Upper lobe of left lung (tissue), 6 donors: ENCODE data around the gene CENPX. TPM values are rescaled to one million over a fixed set of nuclear protein-coding genes. Genes with fewer than 3 reads are reported as not detected.

Source experiments
- ATAC-seq, 2 donors: fragments of 200-7000 bp; cut with Tn5 transposase; one replicate each; pipeline ENCODE4 v1.9.1; 2022; ENCODE audit warnings: mild to moderate bottlenecking in 2 of 2, moderate library complexity in 2 of 2; ENCODE audit not compliant: low FRiP score in 2 of 2
- DNase-seq, 2 donors: peaks; one replicate each; pipeline ENCODE4 v3.0.0-alpha.2; 2019 to 2020
- H3K27ac ChIP-seq, 4 donors: fragments of 200-600 bp; sonication (generic); one replicate each; pipeline ENCODE4 v1.5.1; 2016 to 2019
- H3K27me3 ChIP-seq, 4 donors: fragments of 200-600 bp; sonication (generic); one replicate each; pipeline ENCODE4 v1.5.1; 2017 to 2019
- H3K36me3 ChIP-seq, 4 donors: fragments of 200-600 bp; sonication (generic); one replicate each; pipeline ENCODE4 v1.5.1; 2016 to 2019
- H3K4me1 ChIP-seq, 4 donors: fragments of 200-600 bp; sonication (generic); one replicate each; pipeline ENCODE4 v1.5.1; 2018 to 2019
- H3K4me3 ChIP-seq, 4 donors: fragments of 200-600 bp; sonication (generic); one replicate each; pipeline ENCODE4 v1.5.1; 2017 to 2019; ENCODE audit warnings: mild to moderate bottlenecking in 2 of 4, moderate library complexity in 1 of 4
- H3K9me3 ChIP-seq, 4 donors: fragments of 200-600 bp; sonication (generic); one replicate each; pipeline ENCODE4 v1.5.1; 2018 to 2019
- EP300 ChIP-seq, 4 donors: sonication (generic); formaldehyde crosslinking; IDR thresholded peaks; one replicate each; pipeline ENCODE4 v1.5.1; 2017; ENCODE audit warnings: antibody characterized with exemption in 4 of 4, control low read depth in 2 of 4
- POLR2A ChIP-seq, 4 donors: fragments of 450-650 bp; IDR thresholded peaks; one replicate each; pipeline ENCODE4 v1.5.1; 2016 to 2017; ENCODE audit warnings: antibody characterized with exemption in 4 of 4, mild to moderate bottlenecking in 2 of 4
- POLR2AphosphoS5 ChIP-seq, 2 donors: sonication (generic); formaldehyde crosslinking; IDR thresholded peaks; one replicate each; pipeline ENCODE4 v1.5.1; 2017; ENCODE audit warnings: antibody characterized with exemption in 2 of 2
- WGBS, 2 donors: methylation state at CpG; one replicate each; pipeline ENCODE4 v1.1.5; 2017 to 2018; 5-methylcytosine and 5-hydroxymethylcytosine counted together
- total RNA-seq, 6 donors: library from RNA; depleted of rRNA in 4 of 6; stranded (reverse); fragments of >200 nt in 4 of 6; gene quantifications; one replicate each; pipeline versions ENCODE4 v1.1.0 to v1.2.1, GENCODE V29; 2016 to 2021
- TF ChIP-seq, protein P1 (sequence below), 6 experiments: fragments of 450-650 bp in 4 of 6; fragments of 200-600 bp in 2 of 6; sonication (generic) in 2 of 6; IDR thresholded peaks; one replicate each; pipeline ENCODE4 v1.5.1; 2016 to 2019; ENCODE audit warnings: antibody characterized with exemption in 6 of 6
- donor health status: DM: no; HTN: no; CAD: no; lungs with moderate emphysema.
- donor health status: DM: no; HTN: yes; CAD: no; lungs with severe emphysema.

The CENPX gene
- total RNA-seq, 6 donors from 2014 or later, result 24.1 to 60.5 (median 47.8) TPM

DNA sequence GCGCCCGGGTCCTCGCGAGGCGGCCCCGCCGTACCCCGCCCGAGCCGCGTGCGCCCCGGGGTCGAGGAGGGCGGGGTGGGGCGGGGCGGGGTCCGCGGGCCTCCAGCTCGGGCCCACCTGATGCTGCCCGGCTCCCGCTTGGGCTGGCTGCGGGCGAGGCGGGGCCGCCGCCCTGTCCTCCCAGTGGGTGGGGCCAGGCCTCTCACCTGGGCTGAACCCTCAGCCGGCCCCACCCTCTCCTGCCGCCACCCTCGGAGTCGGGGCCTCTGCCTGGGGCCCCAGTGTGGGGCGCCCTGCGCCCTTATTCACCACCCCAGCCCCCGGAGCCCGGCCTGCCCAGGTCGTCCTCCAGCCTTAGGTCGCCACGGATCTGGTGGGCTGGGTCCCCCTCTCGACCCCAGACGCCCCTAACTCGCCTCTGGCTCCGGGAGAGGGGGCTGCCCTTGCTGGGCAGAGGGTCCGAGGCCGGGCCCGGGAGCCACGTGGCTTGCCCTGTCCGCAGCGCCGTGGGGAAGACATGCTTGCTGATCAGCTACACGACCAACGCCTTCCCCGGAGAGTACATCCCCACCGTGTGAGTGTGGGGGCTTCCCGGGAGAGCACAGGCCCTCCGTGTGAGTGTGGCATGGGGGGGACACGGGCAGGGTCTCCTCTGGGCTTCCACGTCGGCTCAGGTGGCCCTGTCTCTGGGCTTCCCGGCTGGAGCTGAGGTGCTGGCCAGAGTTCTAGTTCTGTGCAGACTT, 9.4 kb upstream of the CENPX start:
- H3K4me3 ChIP-seq, result peak overlapping the region in 3 of 4 donors; percentile 47 to 60 (median 54)
- WGBS, 2 donors, result 3 to 22% methylated on average over 8 to 31 of the region's 59 CpGs
- no peak overlapping the region for H3K27ac ChIP-seq
- peaks cover 0 to 13% (median 4%) of the 10 kb centered on the region in 4 donors for H3K36me3 ChIP-seq
- H3K4me1 ChIP-seq, result peaks cover 29 to 41% (median 35%) of the 10 kb centered on the region in 4 donors
- peaks cover 0 to 5% (median 1%) of the 10 kb centered on the region in 4 donors for H3K27me3 ChIP-seq
- H3K9me3 ChIP-seq, result no peaks in the 10 kb centered on the region
- DNase-seq (peak; percentile 74 to 88), ATAC-seq (peak in 1 of 2 donors; percentile 2)
- TF ChIP-seq EP300 (IDR thresholded peaks at IDR 0.05), result no peak
- TF ChIP-seq POLR2AphosphoS5 (IDR thresholded peaks at IDR 0.05), result no peak
- no peak for TF ChIP-seq POLR2A (IDR thresholded peaks at IDR 0.05)
- TF ChIP-seq, protein P1, sequence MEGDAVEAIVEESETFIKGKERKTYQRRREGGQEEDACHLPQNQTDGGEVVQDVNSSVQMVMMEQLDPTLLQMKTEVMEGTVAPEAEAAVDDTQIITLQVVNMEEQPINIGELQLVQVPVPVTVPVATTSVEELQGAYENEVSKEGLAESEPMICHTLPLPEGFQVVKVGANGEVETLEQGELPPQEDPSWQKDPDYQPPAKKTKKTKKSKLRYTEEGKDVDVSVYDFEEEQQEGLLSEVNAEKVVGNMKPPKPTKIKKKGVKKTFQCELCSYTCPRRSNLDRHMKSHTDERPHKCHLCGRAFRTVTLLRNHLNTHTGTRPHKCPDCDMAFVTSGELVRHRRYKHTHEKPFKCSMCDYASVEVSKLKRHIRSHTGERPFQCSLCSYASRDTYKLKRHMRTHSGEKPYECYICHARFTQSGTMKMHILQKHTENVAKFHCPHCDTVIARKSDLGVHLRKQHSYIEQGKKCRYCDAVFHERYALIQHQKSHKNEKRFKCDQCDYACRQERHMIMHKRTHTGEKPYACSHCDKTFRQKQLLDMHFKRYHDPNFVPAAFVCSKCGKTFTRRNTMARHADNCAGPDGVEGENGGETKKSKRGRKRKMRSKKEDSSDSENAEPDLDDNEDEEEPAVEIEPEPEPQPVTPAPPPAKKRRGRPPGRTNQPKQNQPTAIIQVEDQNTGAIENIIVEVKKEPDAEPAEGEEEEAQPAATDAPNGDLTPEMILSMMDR (IDR thresholded peaks at IDR 0.05), result no peak

DNA sequence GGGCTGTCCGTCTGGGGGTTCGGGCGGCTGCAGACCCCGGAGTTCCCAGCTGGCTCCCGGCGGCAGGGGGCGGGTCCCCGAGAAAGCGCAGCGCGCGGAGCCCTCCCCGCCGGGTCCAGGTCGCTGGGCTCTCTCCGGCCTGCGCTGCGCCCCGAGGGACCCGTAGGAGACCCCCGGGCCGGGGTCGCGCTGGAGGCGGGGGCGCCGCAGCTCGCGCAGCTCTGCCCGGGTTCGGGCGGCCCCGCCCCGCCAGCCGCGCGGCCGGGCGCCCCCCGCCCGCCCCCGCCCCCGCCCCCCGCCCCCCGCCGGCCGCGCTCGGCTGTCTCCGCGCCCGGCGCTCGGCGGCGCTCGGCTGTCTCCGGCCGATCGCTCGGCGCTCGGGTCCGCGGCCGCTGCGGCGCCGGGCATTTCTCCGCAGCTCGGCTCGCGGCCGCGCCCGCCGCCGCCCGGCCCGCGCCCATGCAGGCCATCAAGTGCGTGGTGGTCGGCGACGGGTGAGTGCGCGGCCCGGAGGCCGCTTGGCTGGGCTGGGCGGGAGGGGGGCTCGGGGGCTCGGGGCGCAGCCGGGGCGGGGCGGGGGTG, 8.7 kb upstream of the CENPX start, which contains the start of gene RAC3:
Gene RAC3, plus strand, starts transcription at position 376 of the 582 bp plus-strand sequence. Its CDS starts 84 bp downstream, at position 460.
- Histone ChIP-seq H3K4me1 (peaks cover 23 to 35% (median 30%) of the 10 kb centered on the region in 4 donors), H3K36me3 (peaks cover 0 to 13% (median 4%) of the 10 kb centered on the region in 4 donors), H3K27ac (peak within 1 kb of the TSS in 3 of 4 donors; percentile 19 to 74 (median 68)), H3K9me3 (no peaks in the 10 kb centered on the region), H3K27me3 (peaks cover 0 to 5% (median 1%) of the 10 kb centered on the region in 4 donors), H3K4me3 (peak within 1 kb of the TSS; percentile 41 to 61 (median 57))
- DNase-seq, result peak in 1 of 2 donors; percentile 85
- no CpG with 5 or more reads among the region's 96 CpGs for WGBS, 2 donors
- TF ChIP-seq, protein P1 (IDR thresholded peaks at IDR 0.05), result no peak
- no peak for TF ChIP-seq POLR2AphosphoS5 (IDR thresholded peaks at IDR 0.05)
- no peak for TF ChIP-seq EP300 (IDR thresholded peaks at IDR 0.05)
- TF ChIP-seq POLR2A (IDR thresholded peaks at IDR 0.05), result no peak
- no peak for ATAC-seq

DNA sequence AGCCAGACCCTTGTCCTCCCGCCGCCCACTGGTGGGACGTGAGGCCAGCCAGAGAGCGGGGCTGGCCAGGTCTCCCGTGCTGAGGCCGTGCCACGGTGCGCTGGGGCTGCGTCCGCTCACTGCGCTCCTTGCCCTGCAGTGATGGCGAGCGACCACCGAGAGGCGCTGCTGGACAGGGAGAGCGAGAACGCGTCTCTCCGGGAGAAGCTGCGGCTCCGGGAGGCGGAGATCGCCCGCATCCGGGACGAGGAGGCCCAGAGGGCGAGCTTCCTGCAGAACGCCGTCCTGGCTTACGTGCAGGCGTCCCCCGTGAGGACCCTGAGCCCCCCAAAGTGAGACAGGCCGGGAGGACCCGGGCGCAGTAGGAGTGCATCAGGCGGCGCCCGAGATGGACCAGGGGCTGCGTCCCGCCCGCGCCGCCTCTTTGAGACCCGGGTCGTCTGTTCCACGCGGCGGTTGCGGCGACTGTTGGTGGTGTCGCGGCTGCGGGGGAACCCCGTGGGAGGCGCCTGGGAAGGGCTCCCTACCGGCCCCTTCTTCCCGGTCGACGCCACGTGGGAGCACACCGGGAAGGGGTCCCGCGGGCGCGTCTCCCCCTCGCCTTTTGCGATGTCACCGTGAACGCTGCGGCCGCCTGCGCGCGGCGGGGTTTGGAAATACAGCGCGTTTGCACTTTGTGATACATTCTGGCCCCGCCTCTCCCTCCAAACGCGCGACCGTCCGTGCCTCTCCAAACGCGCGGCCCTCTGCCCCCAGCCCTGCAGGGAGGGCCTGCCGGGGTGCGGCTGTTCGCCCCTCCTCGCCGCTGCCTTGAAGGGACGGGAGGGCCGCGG, 8.0 kb upstream of the CENPX start:
- TF ChIP-seq, protein P1 (IDR thresholded peaks at IDR 0.05), result peak; percentile 87 to 99 (median 98)
- TF ChIP-seq EP300 (IDR thresholded peaks at IDR 0.05), result no peak
- TF ChIP-seq POLR2AphosphoS5 (IDR thresholded peaks at IDR 0.05), result no peak
- TF ChIP-seq POLR2A (IDR thresholded peaks at IDR 0.05), result peak in 1 of 4 donors; percentile 28
- Histone ChIP-seq H3K9me3 (no peaks in the 10 kb centered on the region), H3K36me3 (peaks cover 0 to 9% (median 4%) of the 10 kb centered on the region in 4 donors), H3K4me1 (peaks cover 18 to 28% (median 23%) of the 10 kb centered on the region in 4 donors), H3K27me3 (peaks cover 0 to 5% (median 1%) of the 10 kb centered on the region in 4 donors), H3K27ac (peak overlapping the region in 3 of 4 donors; percentile 19 to 74 (median 68)), H3K4me3 (peak overlapping the region; percentile 41 to 61 (median 57))
- WGBS, 2 donors, result 0 to 3% methylated on average over 42 to 58 of the region's 94 CpGs
- ATAC-seq (peak; percentile 89 to 94), DNase-seq (peak; percentile 89 to 96)

- WGBS, 2 donors, result 57 to 68% methylated on average over 10 to 26 of the region's 31 CpGs
- peaks cover 0 to 5% (median 1%) of the 10 kb centered on the region in 4 donors for H3K27me3 ChIP-seq
- no peaks in the 10 kb centered on the region for H3K9me3 ChIP-seq
- H3K4me3 ChIP-seq, result peak overlapping the region in 3 of 4 donors; percentile 54 to 61 (median 60)
- no peak for TF ChIP-seq POLR2AphosphoS5 (IDR thresholded peaks at IDR 0.05)
- no peak for TF ChIP-seq POLR2A (IDR thresholded peaks at IDR 0.05)
- TF ChIP-seq EP300 (IDR thresholded peaks at IDR 0.05), result no peak
- TF ChIP-seq, protein P1 (IDR thresholded peaks at IDR 0.05), result no peak
- H3K4me1 ChIP-seq, result peaks cover 18 to 26% (median 21%) of the 10 kb centered on the region in 4 donors
- ATAC-seq, result no peak
- DNase-seq, result peak in 1 of 2 donors; percentile 83
- H3K27ac ChIP-seq, result peak overlapping the region in 2 of 4 donors; percentile 20 to 68
- H3K36me3 ChIP-seq, result peaks cover 0 to 9% (median under 1%) of the 10 kb centered on the region in 4 donors
These were observed 7.4 kb upstream of the CENPX start for GRCh38 chr17:82029990-82030469.
